ENCODE results near the gene PKN2. TPM values are rescaled to one million over a fixed set of nuclear protein-coding genes. Genes with fewer than 3 reads are reported as not detected.

Gene PKN2
- total and polyA plus RNA-seq, 2 of the 8 experiments (the other 6 are each of a cell fraction or from before 2014, with no cell fraction given), result 7.8 to 32.0 TPM

- H4K91ac ChIP-seq (replicated peaks; ENCODE audit: insufficient read length, low read length), result no peak overlapping the region
- FAIRE-seq (no peak), DNase-seq (ENCODE audit: low read depth in 1 of 2, low spot score in 2 of 2) (no peak)
- H2BK12ac ChIP-seq (ENCODE audit: low read depth, low read length), result no peak overlapping the region
- no peaks in the 10 kb centered on the region for H3K27me3 ChIP-seq (replicated peaks in 1 of 4; ENCODE audit: control insufficient read depth in 3 of 4, extremely low read depth in 1 of 4, insufficient read depth in 3 of 4, low read length in 3 of 4)
- no peaks in the 10 kb centered on the region for H3K79me2 ChIP-seq (ENCODE audit: control insufficient read depth in 1 of 2, insufficient read depth in 2 of 2, low read length in 2 of 2)
- no peaks in the 10 kb centered on the region for H3K9me3 ChIP-seq (ENCODE audit: insufficient read depth in 2 of 2, low read depth in 1 of 2, low read length in 1 of 2)
- H3K79me1 ChIP-seq (ENCODE audit: low read depth, low read length), result no peaks in the 10 kb centered on the region
- no peak overlapping the region for H3K9ac ChIP-seq (replicated peaks in 1 of 4; ENCODE audit: extremely low read depth in 1 of 4, low read depth in 3 of 4, low read length in 3 of 4)
- no peak overlapping the region for H3K27ac ChIP-seq (ENCODE audit: low read depth, low read length)
- no peak overlapping the region for H2AFZ ChIP-seq (ENCODE audit: low read length)
- no peak overlapping the region for H2BK5ac ChIP-seq (ENCODE audit: low read depth, low read length)
- H3K14ac ChIP-seq (ENCODE audit: insufficient read length), result no peak overlapping the region
- H4K20me1 ChIP-seq (replicated peaks in 1 of 2; ENCODE audit: control insufficient read depth in 1 of 2, insufficient read depth in 2 of 2, low read length in 2 of 2), result no peaks in the 10 kb centered on the region
- H4K8ac ChIP-seq (ENCODE audit: extremely low read depth, insufficient read depth, low read length), result no peak overlapping the region
- H2BK20ac ChIP-seq (ENCODE audit: low read length), result no peak overlapping the region
- no peaks in the 10 kb centered on the region for H3K4me1 ChIP-seq (replicated peaks in 1 of 4; ENCODE audit: control insufficient read depth in 3 of 4, insufficient read depth in 4 of 4, low read length in 3 of 4)
- POLR2A ChIA-PET (ENCODE audit: partially characterized antibody), result interaction anchor here (2.5 kb wide), 1 partner anchor 10 kb away, joined by 17 read pairs; the partner anchor contains the start of gene PKN2
- no peak overlapping the region for H4K5ac ChIP-seq (ENCODE audit: insufficient read length, low read depth, low read length)
- CTCF ChIA-PET (ENCODE audit: partially characterized antibody), result interaction anchor here (1.0 kb wide), 1 partner anchor 18 kb away, joined by 3 read pairs; no protein-coding TSS in a partner anchor
- H3K36me3 ChIP-seq (ENCODE audit: control insufficient read depth in 2 of 4, insufficient read depth in 4 of 4, low read length in 3 of 4), result no peaks in the 10 kb centered on the region
- no peak overlapping the region for H3K56ac ChIP-seq (replicated peaks; ENCODE audit: insufficient read length, low read depth, low read length)
- H3K23me2 ChIP-seq (ENCODE audit: low read depth, low read length), result no peaks in the 10 kb centered on the region
- H3K4ac ChIP-seq (replicated peaks; ENCODE audit: insufficient read length, low read depth, low read length), result no peak overlapping the region
- TF ChIP-seq CREB1 (IDR thresholded peaks at IDR 0.05) (no peak), EGR1 (IDR thresholded peaks at IDR 0.05; ENCODE audit: borderline replicate concordance, low read depth, low read length) (no peak), KDM5A (IDR thresholded peaks at IDR 0.05; ENCODE audit: low read length) (no peak), RNF2 (IDR thresholded peaks at IDR 0.05; ENCODE audit: borderline replicate concordance, low read depth, low read length, missing control alignments, poor library complexity, severe bottlenecking) (no peak)
- no peak overlapping the region for H3K18ac ChIP-seq (ENCODE audit: extremely low read depth, low read length)
- H3K4me3 ChIP-seq (ENCODE audit: extremely low read depth in 1 of 4, insufficient read depth in 2 of 4, low read depth in 3 of 4, low read length in 4 of 4), result no peak overlapping the region
- H3K4me2 ChIP-seq (ENCODE audit: insufficient read depth in 1 of 2, low read depth in 2 of 2, low read length in 2 of 2), result no peak overlapping the region
- H2AK5ac ChIP-seq (ENCODE audit: low read depth, low read length), result no peak overlapping the region
- no peak overlapping the region for H2BK120ac ChIP-seq (replicated peaks; ENCODE audit: low read depth, low read length)
- H2BK15ac ChIP-seq (ENCODE audit: low read length), result no peak overlapping the region
- no peak overlapping the region for H3K23ac ChIP-seq (ENCODE audit: insufficient read length)
These were observed 10.6 kb upstream of the PKN2 start for GRCh38 chr1:88673446-88673845.

Measured in H1 (cell line).